GM19452 (cell line): Measurements from ENCODE around the gene ABHD12B.

Experiments
- ATAC-seq: cut with Tn5 transposase; IDR thresholded peaks from one replicate; pipeline ENCODE4 v1.9.1; 2021; ENCODE audit not compliant: unreplicated experiment

The ABHD12B gene

GRCh38 chr14:50839048-50839447 lies 32.8 kb upstream of the ABHD12B start:
- peak; percentile 56 for ATAC-seq

- ATAC-seq = no peak
Observed at GRCh38 chr14:50839691-50840090, 32.2 kb upstream of the ABHD12B start.

- no peak for ATAC-seq
Observed at GRCh38 chr14:50844391-50844790, 27.5 kb upstream of the ABHD12B start.

GRCh38 chr14:50845166-50845565 lies 26.7 kb upstream of the ABHD12B start:
- no peak for ATAC-seq

- no peak for ATAC-seq
Observed at GRCh38 chr14:50846226-50846880, 25.5 kb upstream of the ABHD12B start.

- no peak for ATAC-seq
Observed at GRCh38 chr14:50853891-50854290, 18.0 kb upstream of the ABHD12B start.

GRCh38 chr14:50854521-50854920 lies 17.3 kb upstream of the ABHD12B start:
- no peak for ATAC-seq

GRCh38 chr14:50855558-50855957 lies 16.3 kb upstream of the ABHD12B start:
- ATAC-seq = no peak

- no peak for ATAC-seq
Observed at GRCh38 chr14:50856660-50857059, 15.2 kb upstream of the ABHD12B start.

- no peak for ATAC-seq
Observed at GRCh38 chr14:50859296-50859624, 12.6 kb upstream of the ABHD12B start.

- no peak for ATAC-seq
Observed at GRCh38 chr14:50860478-50861086, 11.3 kb upstream of the ABHD12B start.

- no peak for ATAC-seq
Observed at GRCh38 chr14:50862036-50862570, 9.8 kb upstream of the ABHD12B start.

- ATAC-seq = no peak
Observed at GRCh38 chr14:50864237-50864636, 7.6 kb upstream of the ABHD12B start.

- ATAC-seq = no peak
Observed at GRCh38 chr14:50864946-50865345, 6.9 kb upstream of the ABHD12B start.

GRCh38 chr14:50865391-50866076 lies 6.3 kb upstream of the ABHD12B start:
- no peak for ATAC-seq

- ATAC-seq = no peak
Observed at GRCh38 chr14:50871228-50871627, 625 bp upstream of the ABHD12B start.

GRCh38 chr14:50874757-50875156 lies 2.9 kb downstream of the ABHD12B start:
- ATAC-seq = no peak

- ATAC-seq = peak; percentile 94
Observed at GRCh38 chr14:50875359-50876070, 3.7 kb downstream of the ABHD12B start.

- ATAC-seq = no peak
Observed at GRCh38 chr14:50882932-50883826, 11.3 kb downstream of the ABHD12B start.

GRCh38 chr14:50883827-50884197 lies 12.0 kb downstream of the ABHD12B start:
- ATAC-seq = no peak

GRCh38 chr14:50887476-50887875 lies 15.6 kb downstream of the ABHD12B start:
- ATAC-seq = no peak
